GM12874 (cell line): ENCODE data around the gene CGN.

ENCODE experiments used
- CTCF ChIP-seq: IDR thresholded peaks from 2 replicates; pipeline ENCODE4 v1.5.1; 2011; ENCODE audit warnings: low read depth, mild to moderate bottlenecking, control low read depth, low read length, moderate library complexity; ENCODE audit not compliant: insufficient read depth

CGN gene

GRCh38 chr1:151501474-151501873, 9.7 kb upstream of the CGN start:
- TF ChIP-seq CTCF, result no peak

GRCh38 chr1:151502035-151502700, 9.0 kb upstream of the CGN start:
- TF ChIP-seq CTCF, result no peak

GRCh38 chr1:151502859-151503780, 8.1 kb upstream of the CGN start:
- TF ChIP-seq CTCF, result no peak

GRCh38 chr1:151504252-151504651, 6.9 kb upstream of the CGN start:
- no peak for TF ChIP-seq CTCF

- TF ChIP-seq CTCF, result no peak
These were observed 6.4 kb upstream of the CGN start for GRCh38 chr1:151504759-151505158.

- no peak for TF ChIP-seq CTCF
These were observed 2.4 kb upstream of the CGN start for GRCh38 chr1:151508833-151509232.

GRCh38 chr1:151509350-151510019, 1.7 kb upstream of the CGN start:
- no peak for TF ChIP-seq CTCF
